HEK293T (cell line): ENCODE data around the gene PXMP2.

ENCODE experiments used
- BHLHE40 ChIP-seq: fragments of 450-650 bp; IDR thresholded peaks from 2 replicates; pipeline ENCODE4 v1.6.1; 2016; ENCODE audit warnings: mild to moderate bottlenecking, moderate library complexity, borderline replicate concordance
- L3MBTL2 ChIP-seq: fragments of 450-650 bp; conservative IDR thresholded peaks from 2 replicates; pipeline ENCODE4 v1.6.1; 2016; ENCODE audit warnings: mild to moderate bottlenecking
- NFRKB ChIP-seq: fragments of 450-650 bp; IDR thresholded peaks from 2 replicates; pipeline ENCODE4 v1.6.1; 2016; ENCODE audit warnings: mild to moderate bottlenecking, moderate library complexity
- SUZ12 ChIP-seq: fragments of 450-650 bp; IDR thresholded peaks from 2 replicates; pipeline ENCODE4 v1.6.1; 2016; ENCODE audit warnings: mild to moderate bottlenecking
- ZNF384 ChIP-seq: fragments of 450-650 bp; IDR thresholded peaks from 2 replicates; pipeline ENCODE4 v1.6.1; 2016

DNA sequence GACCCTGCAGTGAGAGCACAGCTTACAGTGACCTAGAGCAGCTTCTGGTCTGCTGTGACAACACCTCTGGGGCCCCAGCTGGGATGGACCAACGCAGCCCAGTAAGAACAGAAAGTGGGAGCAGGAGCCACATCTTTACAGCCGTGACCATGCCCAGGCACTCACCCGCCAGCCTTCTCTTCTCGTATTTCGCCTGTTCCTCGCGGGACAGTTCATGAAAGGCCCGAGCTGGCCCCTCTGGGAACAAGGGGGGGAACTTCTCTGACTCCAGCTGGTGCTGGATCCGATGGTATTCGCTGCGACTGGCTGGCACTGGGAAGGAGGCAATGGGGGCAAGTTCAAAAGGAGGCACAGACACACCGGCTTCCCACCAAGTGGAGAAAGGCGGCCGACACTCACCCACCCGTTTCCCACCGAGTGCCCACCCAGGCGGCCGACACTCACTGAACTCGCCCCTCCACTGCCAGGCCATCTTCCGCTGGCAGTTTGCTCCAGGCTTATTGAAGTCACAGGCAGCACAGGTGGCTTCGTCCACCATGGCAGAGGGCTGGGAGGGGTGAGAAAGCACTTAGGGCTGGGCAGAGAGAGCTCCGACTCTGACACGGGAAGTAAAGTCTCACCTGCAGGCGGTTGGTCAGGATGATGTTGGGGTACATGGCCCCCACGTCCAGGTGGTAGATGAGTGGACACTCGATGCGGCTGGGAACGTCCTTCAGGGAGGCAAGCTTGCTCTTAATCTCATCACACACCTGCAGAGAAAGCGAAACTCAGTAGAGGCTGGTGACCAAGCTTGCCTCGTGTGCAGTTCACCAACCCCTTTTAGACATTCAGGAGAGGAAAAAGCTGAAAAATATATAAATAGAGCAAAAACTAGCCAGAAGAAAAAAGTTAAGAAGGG is 18.9 kb upstream of the PXMP2 start:
- no peak for TF ChIP-seq L3MBTL2
- TF ChIP-seq BHLHE40 = no peak
- no peak for TF ChIP-seq NFRKB
- TF ChIP-seq ZNF384 = no peak
- TF ChIP-seq SUZ12 = no peak
